Activated B cell treated with CpG ODN at 0.5 μM for 24 hours (primary cell): ENCODE data around the gene APOL4. TPM values are rescaled to one million over a fixed set of nuclear protein-coding genes. Genes with fewer than 3 reads are reported as not detected.
A peak's percentile ranks its signal among the peaks of the same experiment; 100 is the strongest.

Experiments used
- ATAC-seq: fragments of 200-7000 bp; cut with Tn5 transposase; one replicate; pipeline ENCODE4 v1.10.0; 2021; ENCODE audit warnings: low read depth, mild to moderate bottlenecking, moderate library complexity
- CTCF ChIA-PET: fragments of 350-600 bp; sonication (Branson Sonifier 250); formaldehyde crosslinking; loops from one replicate; lab custom pipeline; 2021; ENCODE audit warnings: antibody characterized with exemption; lab: Charles Lee
- POLR2A ChIA-PET: fragments of 350-600 bp; sonication (Branson Sonifier 250); formaldehyde crosslinking; loops from one replicate; lab custom pipeline; 2021; ENCODE audit warnings: antibody characterized with exemption; lab: Charles Lee
- DNase-seq: peaks from one replicate; pipeline ENCODE4 v3.0.0; 2022
- H3K27ac Mint-ChIP-seq: one replicate; pipeline ENCODE4 v1.8.0; 2020; ENCODE audit warnings: mixed read lengths
- H3K27me3 Mint-ChIP-seq: one replicate; pipeline ENCODE4 v1.8.0; 2021; ENCODE audit warnings: mixed read lengths
- H3K36me3 Mint-ChIP-seq: one replicate; pipeline ENCODE4 v1.8.0; 2021; ENCODE audit warnings: low read depth, mixed read lengths
- H3K4me1 Mint-ChIP-seq: one replicate; pipeline ENCODE4 v1.8.0; 2021; ENCODE audit warnings: mixed read lengths
- H3K4me3 Mint-ChIP-seq: one replicate; pipeline ENCODE4 v1.8.0; 2020; ENCODE audit warnings: mild to moderate bottlenecking, mixed read lengths
- H3K9me3 Mint-ChIP-seq: one replicate; pipeline ENCODE4 v1.8.0; 2020; ENCODE audit warnings: mixed read lengths
- CTCF ChIP-seq: fragments of 200-600 bp; IDR thresholded peaks from one replicate; pipeline ENCODE4 v1.8.0; 2022; ENCODE audit warnings: antibody characterized with exemption, mild to moderate bottlenecking
- intact Hi-C: fragments of 100-400 bp; cut with micrococcal nuclease; formaldehyde crosslinking; loops from one replicate; pipeline ENCODE4 v1.15.1; 2024
- total RNA-seq: library from RNA; stranded (reverse); gene quantifications from 2 replicates; pipeline ENCODE4 v1.2.3, GENCODE V29; 2022

The APOL4 gene
- total RNA-seq, 1 donor from 2014 or later = not detected

- CTCF ChIA-PET = interaction anchor here (0.6 to 2.9 kb wide), 10 partner anchors 14 to 247 kb away, joined by 3 to 12 read pairs (median 4); partner anchors contain the start of gene APOL1
- peak overlapping the region; percentile 94 for H3K27ac Mint-ChIP-seq
- DNase-seq (no peak), ATAC-seq (peak; percentile 38)
- peaks cover 3% of the 10 kb centered on the region for H3K9me3 Mint-ChIP-seq
- peaks cover 46% of the 10 kb centered on the region for H3K4me1 Mint-ChIP-seq
- peak overlapping the region; percentile 98 for H3K4me3 Mint-ChIP-seq
- no peaks in the 10 kb centered on the region for H3K27me3 Mint-ChIP-seq
- POLR2A ChIA-PET = interaction anchor here (0.5 to 3.1 kb wide), 11 partner anchors 10 to 1352 kb away, joined by 3 to 13 read pairs (median 3); partner anchors contain the start of genes APOL1, EIF3D, FOXRED2 and TXN2
- TF ChIP-seq CTCF = no peak
- peaks cover 34% of the 10 kb centered on the region for H3K36me3 Mint-ChIP-seq
- intact Hi-C loops = loop anchor here (1.0 to 5.0 kb wide), 3 partner anchors 14 to 42 kb away; partner anchors contain the start of gene APOL1
Measured at GRCh38 chr22:36239150-36239400, 37.5 kb upstream of the APOL4 start.

GRCh38 chr22:36238373-36239149, 37.0 kb upstream of the APOL4 start:
- TF ChIP-seq CTCF = no peak
- CTCF ChIA-PET = interaction anchor here (0.6 to 2.9 kb wide), 11 partner anchors 15 to 248 kb away, joined by 3 to 12 read pairs (median 3); partner anchors contain the start of gene APOL1
- DNase-seq (no peak), ATAC-seq (peak; percentile 3)
- intact Hi-C loops = loop anchor here (1.0 to 5.0 kb wide), 3 partner anchors 14 to 41 kb away; partner anchors contain the start of gene APOL1
- H3K4me1 Mint-ChIP-seq = peaks cover 50% of the 10 kb centered on the region
- peak overlapping the region; percentile 98 for H3K4me3 Mint-ChIP-seq
- POLR2A ChIA-PET = interaction anchor here (0.5 to 3.1 kb wide), 11 partner anchors 10 to 829 kb away, joined by 3 to 13 read pairs (median 3); partner anchors contain the start of genes APOL1, APOL3, EIF3D and FOXRED2
- H3K27me3 Mint-ChIP-seq = no peaks in the 10 kb centered on the region
- H3K36me3 Mint-ChIP-seq = peaks cover 39% of the 10 kb centered on the region
- peaks cover 3% of the 10 kb centered on the region for H3K9me3 Mint-ChIP-seq
- peak overlapping the region; percentile 94 for H3K27ac Mint-ChIP-seq

- Mint-ChIP-seq H3K27ac (peak overlapping the region; percentile 94), H3K4me1 (peaks cover 58% of the 10 kb centered on the region), H3K36me3 (peaks cover 47% of the 10 kb centered on the region), H3K9me3 (no peaks in the 10 kb centered on the region), H3K27me3 (no peaks in the 10 kb centered on the region), H3K4me3 (peak overlapping the region; percentile 98)
- ATAC-seq = no peak
- DNase-seq = no peak
- ChIA-PET CTCF (interaction anchor here (1.0 to 2.9 kb wide), 2 partner anchors 63 to 249 kb away, joined by 3 to 12 read pairs; no protein-coding TSS in a partner anchor), POLR2A (interaction anchor here (1.1 to 3.1 kb wide), 3 partner anchors 16 to 77 kb away, joined by 3 to 13 read pairs (median 5); partner anchors contain the start of genes APOL1 and APOL3)
- intact Hi-C loops = loop anchor here (2.0 to 5.0 kb wide), 2 partner anchors 15 to 40 kb away; partner anchors contain the start of gene APOL1
- no peak for TF ChIP-seq CTCF
Measured at GRCh38 chr22:36237462-36238372, 36.1 kb upstream of the APOL4 start.

GRCh38 chr22:36236388-36237319, 35.0 kb upstream of the APOL4 start:
- ChIA-PET POLR2A (interaction anchor here (3.1 kb wide), 1 partner anchor 17 kb away, joined by 13 read pairs; the partner anchor contains the start of gene APOL1), CTCF (no interaction called here)
- no peak for TF ChIP-seq CTCF
- no peaks in the 10 kb centered on the region for H3K27me3 Mint-ChIP-seq
- no peak overlapping the region for H3K4me3 Mint-ChIP-seq
- peaks cover 65% of the 10 kb centered on the region for H3K4me1 Mint-ChIP-seq
- H3K9me3 Mint-ChIP-seq = no peaks in the 10 kb centered on the region
- no peak overlapping the region for H3K27ac Mint-ChIP-seq
- intact Hi-C loops = loop anchor here (5.0 kb wide), 1 partner anchor 39 kb away; no protein-coding TSS in a partner anchor
- ATAC-seq (no peak), DNase-seq (no peak)
- peaks cover 58% of the 10 kb centered on the region for H3K36me3 Mint-ChIP-seq
